ENCODE measurements around the gene LRRTM4. TPM values are rescaled to one million over a fixed set of nuclear protein-coding genes. Genes with fewer than 3 reads are reported as not detected.
"Not testable (repeated sequence)": the region's sequence is repeated elsewhere in the genome, so short reads cannot be mapped to it uniquely, and the experiment has no call there.

Gene LRRTM4
- polyA plus RNA-seq, 2 of the 4 experiments (the other 2 are of a cell fraction): 0.03 TPM; not detected in 1

DNA sequence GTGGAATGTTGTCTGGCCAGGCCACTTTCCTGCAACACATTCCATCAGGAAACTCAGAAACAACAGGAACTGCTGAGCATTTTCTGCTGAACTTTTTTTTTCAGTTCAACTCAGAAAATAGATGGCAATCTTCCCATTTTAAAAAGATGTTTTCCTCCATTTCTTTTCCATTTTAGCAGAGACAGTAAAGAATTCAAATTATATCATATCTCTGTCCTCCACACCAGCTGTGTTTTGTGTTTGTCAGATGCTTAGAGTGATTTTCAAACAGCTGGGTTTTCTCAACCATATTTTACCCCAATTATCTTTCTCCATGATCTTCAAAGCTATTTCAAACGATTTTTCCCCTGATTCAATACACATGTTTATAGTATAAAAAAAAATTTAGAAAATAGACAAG, 713.4 kb downstream of the LRRTM4 start:
- WGBS (ENCODE audit: missing lambda C conversion rate): 0% methylated on average over 1 of the region's 1 CpG
- Histone ChIP-seq H3K4me3 (no peak overlapping the region), H3K9me3 (peaks cover 7% of the 10 kb centered on the region; the same call in 1 of the 3 replicates), H3K27ac (no peak overlapping the region), H3K4me2 (no peak overlapping the region), H3K4me1 (no peaks in the 10 kb centered on the region)
- ATAC-seq (no peak), FAIRE-seq (no peak), DNase-seq (ENCODE audit: low read depth in 1 of 2, low spot score in 1 of 2) (no peak)
- CTCF ChIA-PET: no interaction called here
- POLR2A ChIA-PET: no interaction called here
- TF ChIP-seq, protein P1, sequence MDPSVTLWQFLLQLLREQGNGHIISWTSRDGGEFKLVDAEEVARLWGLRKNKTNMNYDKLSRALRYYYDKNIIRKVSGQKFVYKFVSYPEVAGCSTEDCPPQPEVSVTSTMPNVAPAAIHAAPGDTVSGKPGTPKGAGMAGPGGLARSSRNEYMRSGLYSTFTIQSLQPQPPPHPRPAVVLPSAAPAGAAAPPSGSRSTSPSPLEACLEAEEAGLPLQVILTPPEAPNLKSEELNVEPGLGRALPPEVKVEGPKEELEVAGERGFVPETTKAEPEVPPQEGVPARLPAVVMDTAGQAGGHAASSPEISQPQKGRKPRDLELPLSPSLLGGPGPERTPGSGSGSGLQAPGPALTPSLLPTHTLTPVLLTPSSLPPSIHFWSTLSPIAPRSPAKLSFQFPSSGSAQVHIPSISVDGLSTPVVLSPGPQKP (IDR thresholded peaks at IDR 0.05; ENCODE audit: low read depth, low read length): no peak
- TF ChIP-seq ZFP36 (IDR thresholded peaks at IDR 0.05; ENCODE audit: borderline replicate concordance, partially characterized antibody): no peak
- TF ChIP-seq EHMT2 (IDR thresholded peaks at IDR 0.05; ENCODE audit: low read depth): no peak
- TF ChIP-seq HEYL (CRISPR knock-in tag; IDR thresholded peaks at IDR 0.05): no peak
- no peak for TF ChIP-seq BHLHE40 (IDR thresholded peaks at IDR 0.05; ENCODE audit: low read depth, low read length)
- no peak for TF ChIP-seq FOSL2 (IDR thresholded peaks at IDR 0.05)
- no peak for TF ChIP-seq FOSL2 (CRISPR knock-in tag; IDR thresholded peaks at IDR 0.05)
- no peak for TF ChIP-seq NFE2L2 (conservative IDR thresholded peaks at IDR 0.05; ENCODE audit: low read length)
- TF ChIP-seq FOXS1 (CRISPR knock-in tag; IDR thresholded peaks at IDR 0.05): no peak
- no peak for TF ChIP-seq POLR2AphosphoS2 (conservative IDR thresholded peaks at IDR 0.05; ENCODE audit: low read length)
- TF ChIP-seq HDAC2 (IDR thresholded peaks at IDR 0.05): no peak
- no peak for TF ChIP-seq RFX5 (IDR thresholded peaks at IDR 0.05)

DNA sequence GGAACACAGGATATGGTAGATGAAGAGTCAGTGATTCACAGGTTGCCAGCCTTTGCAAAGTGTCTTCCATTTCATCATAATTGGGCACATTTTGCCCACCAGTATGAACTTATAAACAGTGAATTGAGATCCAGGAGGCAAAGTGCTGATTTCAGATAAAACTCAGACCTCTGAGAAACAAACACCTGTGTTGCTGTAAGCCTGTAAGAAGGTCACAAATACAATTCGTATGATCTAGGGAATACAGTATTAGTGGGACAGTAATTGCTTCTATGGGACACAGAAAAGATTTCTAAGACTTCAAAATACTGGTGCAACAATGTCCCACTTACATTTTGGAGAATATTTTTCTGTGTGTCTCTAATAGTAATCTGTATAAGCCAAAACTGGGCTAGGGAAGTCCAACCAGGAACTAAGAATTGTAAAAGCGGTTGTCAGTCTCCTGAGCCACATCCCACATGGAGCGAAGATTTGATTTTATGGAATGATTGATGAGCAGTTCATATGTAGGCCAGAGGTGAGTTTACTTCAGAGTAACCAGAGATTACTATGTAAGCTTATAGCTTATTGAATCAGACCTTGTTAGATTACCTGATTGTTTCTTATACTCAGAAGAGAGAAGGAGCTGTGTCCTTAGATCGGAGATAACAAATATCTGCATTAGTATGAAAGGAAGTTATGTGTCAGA, 728.4 kb downstream of the LRRTM4 start:
- Histone ChIP-seq H3K4me1 (no peaks in the 10 kb centered on the region), H3K9me3 (0 out of 3 replicates have a peak, but pooled peaks cover 7% of the 10 kb centered on the region), H3K4me2 (no peak overlapping the region), H3K27ac (no peak overlapping the region), H3K4me3 (no peak overlapping the region)
- ATAC-seq (no peak), DNase-seq (ENCODE audit: low read depth in 1 of 2, low spot score in 1 of 2) (no peak), FAIRE-seq (no peak)
- ChIA-PET CTCF (no interaction called here), POLR2A (no interaction called here)
- TF ChIP-seq HOXB5 (CRISPR knock-in tag; IDR thresholded peaks at IDR 0.05): no peak
- WGBS (ENCODE audit: missing lambda C conversion rate): 2% methylated on average over 4 of the region's 4 CpGs

DNA sequence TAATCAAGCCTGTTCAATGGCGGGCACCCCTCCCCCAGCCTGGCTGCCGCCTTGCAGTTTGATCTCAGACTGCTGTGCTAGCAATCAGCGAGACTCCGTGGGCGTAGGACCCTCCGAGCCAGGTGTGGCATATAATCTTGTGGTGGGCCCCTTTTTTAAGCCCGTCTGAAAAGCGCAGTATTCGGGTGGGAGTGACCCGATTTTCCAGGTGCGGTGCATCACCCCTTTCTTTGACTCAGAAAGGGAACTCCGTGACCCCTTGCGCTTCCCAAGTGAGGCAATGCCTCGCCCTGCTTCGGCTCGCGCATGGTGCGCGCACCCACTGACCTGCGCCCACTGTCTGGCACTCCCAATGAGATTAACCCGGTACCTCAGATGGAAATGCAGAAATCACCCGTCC, 740.9 kb downstream of the LRRTM4 start:
- H3K27ac ChIP-seq; CTCF ChIA-PET; H3K4me3 ChIP-seq; H3K4me1 ChIP-seq; H3K9me3 ChIP-seq; H3K4me2 ChIP-seq; DNase-seq (ENCODE audit: low read depth in 1 of 2, low spot score in 1 of 2); POLR2A ChIA-PET; FAIRE-seq; ATAC-seq: not testable (repeated sequence)
- WGBS (ENCODE audit: missing lambda C conversion rate): 46% methylated on average over 21 of the region's 22 CpGs

DNA sequence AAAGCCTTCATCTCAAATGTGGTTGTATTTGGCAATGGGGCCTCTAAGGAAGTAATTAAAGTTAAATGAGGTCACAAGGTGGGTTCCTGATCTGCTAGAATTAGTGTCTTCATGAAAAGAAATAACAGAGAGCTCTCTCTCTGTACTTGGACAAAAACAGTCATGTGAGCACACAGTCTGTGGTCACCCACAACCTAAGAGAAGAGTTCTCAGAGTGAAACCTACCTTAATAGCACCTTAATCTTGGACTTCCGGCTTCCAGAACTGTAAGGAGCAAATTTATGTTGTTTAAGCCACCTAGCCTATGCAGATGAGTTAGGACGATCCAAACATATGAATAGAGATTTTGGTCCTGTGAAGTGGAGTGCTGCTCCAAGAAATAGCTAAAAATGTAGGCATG, 758.9 kb downstream of the LRRTM4 start:
- ChIA-PET POLR2A (no interaction called here), CTCF (interaction anchor here (1.0 to 1.2 kb wide), 3 partner anchors 11 to 25 kb away, joined by 3 to 4 read pairs (median 3); no protein-coding TSS in a partner anchor)
- H3K4me2 ChIP-seq: no peak overlapping the region
- no peaks in the 10 kb centered on the region for H3K4me1 ChIP-seq
- DNase-seq (ENCODE audit: low read depth in 1 of 2, low spot score in 1 of 2) (no peak), FAIRE-seq (no peak), ATAC-seq (no peak)
- H3K4me3 ChIP-seq: no peak overlapping the region
- H3K27ac ChIP-seq: no peak overlapping the region
- 0 out of 3 replicates have a peak, but pooled peaks cover 4% of the 10 kb centered on the region for H3K9me3 ChIP-seq
- 5% methylated on average over 2 of the region's 2 CpGs for whole genome bisulfite sequencing (ENCODE audit: missing lambda C conversion rate)
- no peak for TF ChIP-seq KDM5A (IDR thresholded peaks at IDR 0.05)
- TF ChIP-seq POLR2AphosphoS2 (conservative IDR thresholded peaks at IDR 0.05; ENCODE audit: low read length): no peak
- TF ChIP-seq TFCP2L1 (CRISPR knock-in tag; IDR thresholded peaks at IDR 0.05): no peak
- no peak for TF ChIP-seq CBX8 (IDR thresholded peaks at IDR 0.05)
- TF ChIP-seq NPAS2 (CRISPR knock-in tag; IDR thresholded peaks at IDR 0.05; ENCODE audit: borderline replicate concordance): no peak
- TF ChIP-seq, protein P2, sequence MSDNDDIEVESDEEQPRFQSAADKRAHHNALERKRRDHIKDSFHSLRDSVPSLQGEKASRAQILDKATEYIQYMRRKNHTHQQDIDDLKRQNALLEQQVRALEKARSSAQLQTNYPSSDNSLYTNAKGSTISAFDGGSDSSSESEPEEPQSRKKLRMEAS (IDR thresholded peaks at IDR 0.05): no peak
- TF ChIP-seq MAZ (IDR thresholded peaks at IDR 0.05; ENCODE audit: borderline replicate concordance, low read depth, low read length): no peak
- no peak for TF ChIP-seq FOSB (CRISPR knock-in tag; IDR thresholded peaks at IDR 0.05)
- TF ChIP-seq, protein P3, sequence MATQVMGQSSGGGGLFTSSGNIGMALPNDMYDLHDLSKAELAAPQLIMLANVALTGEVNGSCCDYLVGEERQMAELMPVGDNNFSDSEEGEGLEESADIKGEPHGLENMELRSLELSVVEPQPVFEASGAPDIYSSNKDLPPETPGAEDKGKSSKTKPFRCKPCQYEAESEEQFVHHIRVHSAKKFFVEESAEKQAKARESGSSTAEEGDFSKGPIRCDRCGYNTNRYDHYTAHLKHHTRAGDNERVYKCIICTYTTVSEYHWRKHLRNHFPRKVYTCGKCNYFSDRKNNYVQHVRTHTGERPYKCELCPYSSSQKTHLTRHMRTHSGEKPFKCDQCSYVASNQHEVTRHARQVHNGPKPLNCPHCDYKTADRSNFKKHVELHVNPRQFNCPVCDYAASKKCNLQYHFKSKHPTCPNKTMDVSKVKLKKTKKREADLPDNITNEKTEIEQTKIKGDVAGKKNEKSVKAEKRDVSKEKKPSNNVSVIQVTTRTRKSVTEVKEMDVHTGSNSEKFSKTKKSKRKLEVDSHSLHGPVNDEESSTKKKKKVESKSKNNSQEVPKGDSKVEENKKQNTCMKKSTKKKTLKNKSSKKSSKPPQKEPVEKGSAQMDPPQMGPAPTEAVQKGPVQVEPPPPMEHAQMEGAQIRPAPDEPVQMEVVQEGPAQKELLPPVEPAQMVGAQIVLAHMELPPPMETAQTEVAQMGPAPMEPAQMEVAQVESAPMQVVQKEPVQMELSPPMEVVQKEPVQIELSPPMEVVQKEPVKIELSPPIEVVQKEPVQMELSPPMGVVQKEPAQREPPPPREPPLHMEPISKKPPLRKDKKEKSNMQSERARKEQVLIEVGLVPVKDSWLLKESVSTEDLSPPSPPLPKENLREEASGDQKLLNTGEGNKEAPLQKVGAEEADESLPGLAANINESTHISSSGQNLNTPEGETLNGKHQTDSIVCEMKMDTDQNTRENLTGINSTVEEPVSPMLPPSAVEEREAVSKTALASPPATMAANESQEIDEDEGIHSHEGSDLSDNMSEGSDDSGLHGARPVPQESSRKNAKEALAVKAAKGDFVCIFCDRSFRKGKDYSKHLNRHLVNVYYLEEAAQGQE (IDR thresholded peaks at IDR 0.05): no peak
- TF ChIP-seq, protein P4, sequence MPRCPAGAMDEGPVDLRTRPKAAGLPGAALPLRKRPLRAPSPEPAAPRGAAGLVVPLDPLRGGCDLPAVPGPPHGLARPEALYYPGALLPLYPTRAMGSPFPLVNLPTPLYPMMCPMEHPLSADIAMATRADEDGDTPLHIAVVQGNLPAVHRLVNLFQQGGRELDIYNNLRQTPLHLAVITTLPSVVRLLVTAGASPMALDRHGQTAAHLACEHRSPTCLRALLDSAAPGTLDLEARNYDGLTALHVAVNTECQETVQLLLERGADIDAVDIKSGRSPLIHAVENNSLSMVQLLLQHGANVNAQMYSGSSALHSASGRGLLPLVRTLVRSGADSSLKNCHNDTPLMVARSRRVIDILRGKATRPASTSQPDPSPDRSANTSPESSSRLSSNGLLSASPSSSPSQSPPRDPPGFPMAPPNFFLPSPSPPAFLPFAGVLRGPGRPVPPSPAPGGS (IDR thresholded peaks at IDR 0.05): no peak
- TF ChIP-seq TP53 (CRISPR knock-in tag; IDR thresholded peaks at IDR 0.05): no peak
- no peak for TF ChIP-seq KDM1A (IDR thresholded peaks at IDR 0.05; ENCODE audit: low read depth)
- TF ChIP-seq RARB (CRISPR knock-in tag; IDR thresholded peaks at IDR 0.05): no peak
